GM18868 (cell line): ENCODE data around the gene KRTAP12-4.
"Not testable (repeated sequence)": the region's sequence is repeated elsewhere in the genome, so short reads cannot be mapped to it uniquely, and the experiment has no call there.

Experiments used
- ATAC-seq: cut with Tn5 transposase; IDR thresholded peaks from one replicate; pipeline ENCODE4 v1.9.1; 2021; ENCODE audit warnings: mild to moderate bottlenecking, moderate library complexity; ENCODE audit not compliant: unreplicated experiment

KRTAP12-4 gene

GRCh38 chr21:44637018-44637850, 17.2 kb downstream of the KRTAP12-4 start, which contains the start of gene KRTAP10-10:
Gene KRTAP10-10, plus strand, starts transcription at chr21:44637356. Its CDS starts 62 bp downstream, at chr21:44637418.
- ATAC-seq: no peak

- ATAC-seq: no peak
Measured at GRCh38 chr21:44636209-44637017, 18.0 kb downstream of the KRTAP12-4 start.

- ATAC-seq: no peak
Measured at GRCh38 chr21:44632067-44632466, 22.4 kb downstream of the KRTAP12-4 start.

- ATAC-seq: no peak
Measured at GRCh38 chr21:44630440-44630839, 24.0 kb downstream of the KRTAP12-4 start.

GRCh38 chr21:44628707-44629391, 25.6 kb downstream of the KRTAP12-4 start:
- no peak for ATAC-seq

GRCh38 chr21:44627831-44628233, 26.6 kb downstream of the KRTAP12-4 start:
- not testable (repeated sequence) for ATAC-seq

GRCh38 chr21:44627181-44627822, 27.2 kb downstream of the KRTAP12-4 start:
- ATAC-seq: not testable (repeated sequence)

GRCh38 chr21:44626673-44627143, 27.8 kb downstream of the KRTAP12-4 start, which contains the start of gene KRTAP10-9:
Gene KRTAP10-9, plus strand, starts transcription at chr21:44627093. Its CDS starts 79 bp downstream, at chr21:44627172.
- no peak for ATAC-seq

- ATAC-seq: no peak
Measured at GRCh38 chr21:44626262-44626661, 28.2 kb downstream of the KRTAP12-4 start.

- no peak for ATAC-seq
Measured at GRCh38 chr21:44625756-44626155, 28.7 kb downstream of the KRTAP12-4 start.

- no peak for ATAC-seq
Measured at GRCh38 chr21:44623575-44623974, 30.9 kb downstream of the KRTAP12-4 start.

GRCh38 chr21:44619886-44620285, 34.6 kb downstream of the KRTAP12-4 start:
- ATAC-seq: no peak

GRCh38 chr21:44618909-44619308, 35.5 kb downstream of the KRTAP12-4 start:
- ATAC-seq: no peak

- ATAC-seq: no peak
Measured at GRCh38 chr21:44618504-44618903, 36.0 kb downstream of the KRTAP12-4 start.

GRCh38 chr21:44617071-44617501, 37.4 kb downstream of the KRTAP12-4 start:
- ATAC-seq: no peak

- ATAC-seq: no peak
Measured at GRCh38 chr21:44616591-44616926, 37.9 kb downstream of the KRTAP12-4 start.

- no peak for ATAC-seq
Measured at GRCh38 chr21:44615911-44616590, 38.4 kb downstream of the KRTAP12-4 start.

- no peak for ATAC-seq
Measured at GRCh38 chr21:44615466-44615865, 39.0 kb downstream of the KRTAP12-4 start.

GRCh38 chr21:44614961-44615391, 39.5 kb downstream of the KRTAP12-4 start:
- ATAC-seq: no peak

GRCh38 chr21:44614161-44614631, 40.3 kb downstream of the KRTAP12-4 start:
- no peak for ATAC-seq
